D341Med (cell line): ENCODE measurements around the gene SORCS2.

Source experiments
- DNase-seq: peaks from one replicate; pipeline ENCODE4 v3.0.0; 2012; ENCODE audit warnings: low spot score

The SORCS2 gene

DNA sequence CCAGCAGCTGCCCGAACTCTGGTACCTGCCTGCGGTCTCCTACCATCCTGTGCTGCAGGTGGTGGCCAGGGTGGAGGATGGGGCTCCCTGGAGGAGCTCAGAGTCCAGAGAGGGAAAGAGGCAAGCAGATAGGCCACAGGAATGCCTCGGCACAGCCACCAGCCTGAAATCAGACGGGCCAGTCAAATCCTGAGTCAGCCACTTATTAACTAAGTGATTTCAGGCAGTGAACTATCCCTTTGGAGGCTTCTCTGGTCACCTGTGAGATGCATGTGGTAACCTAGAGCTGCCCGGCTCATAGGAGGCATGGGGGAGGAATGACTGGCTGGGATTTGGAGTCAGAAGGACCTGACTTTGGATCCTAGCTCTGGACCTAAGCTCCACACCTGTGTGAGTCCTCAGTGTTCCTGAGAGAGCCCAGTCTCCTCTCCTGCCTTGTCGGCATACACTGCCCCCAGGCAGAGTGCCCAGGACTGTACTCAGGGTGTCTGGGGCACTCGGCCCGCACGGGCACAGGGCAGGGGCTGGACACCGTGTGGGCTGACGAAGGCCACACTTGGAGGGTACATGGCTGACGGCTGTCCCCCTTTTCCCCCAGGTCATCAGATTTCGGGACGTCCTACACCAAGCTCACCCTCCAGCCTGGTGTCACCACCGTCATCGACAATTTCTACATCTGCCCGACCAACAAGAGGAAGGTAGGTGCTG, 338.7 kb downstream of the SORCS2 start:
- DNase-seq: no peak

DNA sequence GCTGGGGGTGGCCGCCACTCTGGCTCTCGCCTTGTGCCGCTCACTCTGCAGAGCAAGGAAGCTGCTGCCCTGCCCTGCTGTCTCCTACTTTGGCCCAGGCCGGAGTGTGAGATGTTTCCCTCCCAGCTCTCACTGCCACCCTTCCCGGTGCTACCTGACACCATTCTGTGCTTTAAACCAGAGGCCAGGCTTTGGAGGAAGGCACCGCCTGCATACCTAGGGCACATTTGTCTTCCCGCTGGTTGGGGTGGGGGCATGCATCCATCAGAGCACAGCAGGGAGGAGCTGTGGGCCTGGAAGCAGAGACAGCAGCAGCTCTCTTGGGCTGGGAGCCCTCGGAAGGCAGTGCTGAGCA, 339.3 kb downstream of the SORCS2 start:
- no peak for DNase-seq

DNA sequence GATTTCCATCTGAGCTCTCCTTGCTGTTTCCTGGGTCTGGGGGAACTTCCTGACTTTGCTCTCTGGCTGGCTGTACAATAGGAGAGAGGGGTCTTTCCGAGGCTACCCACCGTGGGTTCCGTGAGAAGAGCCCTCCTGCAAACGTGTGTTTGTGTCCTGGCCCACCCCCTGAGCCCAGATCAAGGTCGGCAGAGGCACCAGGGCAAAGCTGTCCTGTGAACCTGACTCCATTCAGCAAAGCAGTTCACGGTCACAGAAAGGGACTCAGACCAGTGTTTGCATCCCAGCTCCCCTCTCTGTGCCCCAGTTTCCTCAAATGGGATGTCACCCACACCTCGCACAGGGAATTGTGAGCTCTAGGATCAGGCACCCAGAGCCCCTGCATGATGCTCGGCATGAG, 339.7 kb downstream of the SORCS2 start:
- DNase-seq: no peak

DNA sequence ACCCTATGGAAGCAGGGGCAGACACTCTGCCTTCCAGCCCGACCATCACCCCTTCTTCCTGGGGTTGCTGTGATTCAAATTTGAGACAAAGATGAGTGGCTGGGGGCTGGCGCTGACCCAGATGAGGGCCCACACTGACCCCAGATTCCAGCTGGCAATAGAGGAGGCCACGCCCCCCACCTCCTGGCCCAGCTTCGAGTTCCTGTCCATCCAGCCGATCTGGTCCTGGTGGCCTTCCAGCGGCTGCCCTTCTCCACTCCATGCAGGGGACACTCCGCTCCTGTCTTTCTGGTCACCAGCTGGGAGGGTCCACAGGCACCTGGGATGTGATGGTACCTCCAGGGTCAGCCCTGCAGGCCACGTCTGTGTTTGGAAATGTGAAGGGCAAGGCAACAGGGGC, 340.9 kb downstream of the SORCS2 start:
- no peak for DNase-seq

DNA sequence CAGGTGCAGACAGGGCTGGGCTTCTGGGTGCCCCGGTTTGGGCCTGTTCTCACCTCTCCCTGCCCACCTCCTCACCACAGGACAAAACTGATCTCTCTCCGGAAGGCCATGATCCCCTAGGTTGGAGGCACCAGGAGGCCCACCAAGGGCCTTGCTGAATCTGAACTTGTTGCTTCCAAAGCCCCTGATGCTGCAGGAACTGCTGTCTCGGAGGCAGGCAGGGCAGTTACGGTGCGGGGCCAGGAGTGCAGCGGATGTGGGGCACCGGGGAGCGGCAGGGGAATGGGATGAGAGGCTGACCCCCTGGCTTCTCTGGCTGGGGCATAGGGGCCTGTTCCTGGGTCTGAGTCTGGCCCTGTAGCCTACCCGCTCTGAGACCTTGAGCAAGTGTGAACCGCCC, 342.8 kb downstream of the SORCS2 start:
- DNase-seq: no peak

DNA sequence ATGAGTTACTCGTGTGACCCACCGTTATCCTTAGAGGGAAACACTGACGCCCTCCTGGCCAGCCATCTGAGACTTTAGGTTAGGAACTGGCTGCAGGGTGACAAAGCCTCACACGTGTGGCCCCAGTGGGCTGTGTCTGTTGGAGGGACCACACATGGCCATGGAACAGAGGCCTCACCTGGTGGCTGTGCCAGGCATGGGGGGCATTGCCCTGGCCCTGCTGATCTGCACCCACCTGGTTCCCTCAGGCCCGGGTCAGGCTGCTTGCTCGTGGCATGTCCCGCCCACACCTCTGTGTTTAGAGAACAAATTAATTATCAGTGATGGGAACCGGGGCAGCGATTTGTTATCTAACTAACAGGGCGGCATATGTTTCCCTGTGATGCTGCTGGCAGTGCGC, 343.3 kb downstream of the SORCS2 start:
- DNase-seq: no peak

DNA sequence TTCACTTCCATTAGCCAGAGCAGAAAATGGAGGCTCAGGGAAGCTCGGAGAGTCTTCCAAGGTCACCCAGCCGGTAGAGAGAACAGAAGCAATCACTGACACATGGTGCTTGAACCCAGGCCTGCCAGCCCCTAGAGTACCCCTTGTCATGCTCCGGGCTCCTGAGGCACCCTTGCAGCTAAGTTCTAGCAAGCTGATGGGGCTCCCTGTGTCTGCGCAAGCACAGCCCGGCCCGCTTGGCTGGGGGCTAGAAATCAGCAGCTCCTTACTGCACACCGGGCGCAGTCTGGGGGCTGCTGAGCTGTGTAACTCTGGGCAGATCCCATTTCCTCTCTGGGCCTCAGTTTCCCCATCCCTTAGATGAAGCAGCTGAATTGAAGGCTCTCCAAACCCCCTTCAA, 344.5 kb downstream of the SORCS2 start:
- DNase-seq: no peak

DNA sequence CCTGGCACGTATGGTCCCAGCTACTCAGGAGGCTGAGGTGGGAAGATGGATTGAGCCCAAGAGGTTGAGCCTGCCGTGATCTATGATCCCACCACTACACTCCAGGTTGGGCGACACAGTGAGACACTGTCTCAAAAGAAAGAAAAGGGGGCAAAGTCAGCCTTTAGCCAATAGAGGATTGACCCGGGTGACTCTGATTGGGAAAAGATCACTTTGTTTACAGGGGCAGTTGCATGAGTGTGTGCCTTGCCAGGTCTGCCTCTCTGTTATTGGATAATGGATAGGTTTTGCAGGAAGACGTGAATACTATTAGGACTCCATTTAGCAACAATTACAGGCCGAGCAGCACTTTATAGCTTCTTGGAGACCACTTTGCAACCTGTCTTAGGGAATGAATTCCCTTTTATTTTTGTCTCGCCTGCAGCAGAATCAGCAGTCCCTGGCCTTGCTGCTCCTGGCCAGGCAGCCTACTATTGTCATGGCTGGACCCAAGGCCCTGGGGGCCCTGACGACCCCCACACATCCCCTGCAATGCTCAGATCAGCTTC, 345.6 kb downstream of the SORCS2 start:
- DNase-seq: no peak

DNA sequence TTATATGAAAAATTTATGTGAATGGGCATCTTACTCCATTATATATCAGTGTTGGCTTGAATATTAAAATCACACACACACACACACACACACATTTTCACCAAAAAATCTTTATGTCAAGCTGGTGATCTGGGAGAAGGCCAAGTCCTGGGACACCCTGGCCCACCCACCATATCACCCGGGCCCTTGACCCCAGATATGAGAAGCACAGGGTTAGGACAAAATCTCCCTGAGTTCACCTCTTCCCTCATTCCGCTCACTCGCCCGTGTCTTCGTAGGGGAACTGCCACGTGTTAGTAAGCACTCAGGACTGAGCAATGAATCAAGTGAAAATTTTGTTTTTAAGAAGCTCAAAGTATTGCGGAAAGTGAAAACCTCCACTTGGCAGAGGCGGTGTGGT, 346.2 kb downstream of the SORCS2 start:
- DNase-seq: no peak

DNA sequence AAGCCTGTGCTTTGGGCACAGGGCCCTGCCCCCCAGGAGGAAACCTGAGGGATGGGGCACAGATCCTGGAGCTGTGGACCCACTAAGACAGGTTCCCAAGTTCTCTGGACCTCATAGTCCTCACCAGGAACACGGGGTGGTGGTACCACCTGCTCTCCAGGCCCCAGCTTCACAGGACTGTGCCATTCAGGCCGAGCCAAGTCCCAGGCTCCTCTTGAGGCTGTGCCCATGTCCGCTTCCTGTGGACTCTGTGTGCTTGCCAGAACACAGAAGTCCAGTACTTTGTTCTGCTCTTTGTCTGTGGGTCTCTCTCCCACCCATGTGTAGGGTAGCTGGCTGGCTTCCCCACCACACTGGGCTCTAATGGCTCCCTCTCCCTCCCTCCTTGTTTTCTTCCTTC, 346.8 kb downstream of the SORCS2 start:
- DNase-seq: no peak

DNA sequence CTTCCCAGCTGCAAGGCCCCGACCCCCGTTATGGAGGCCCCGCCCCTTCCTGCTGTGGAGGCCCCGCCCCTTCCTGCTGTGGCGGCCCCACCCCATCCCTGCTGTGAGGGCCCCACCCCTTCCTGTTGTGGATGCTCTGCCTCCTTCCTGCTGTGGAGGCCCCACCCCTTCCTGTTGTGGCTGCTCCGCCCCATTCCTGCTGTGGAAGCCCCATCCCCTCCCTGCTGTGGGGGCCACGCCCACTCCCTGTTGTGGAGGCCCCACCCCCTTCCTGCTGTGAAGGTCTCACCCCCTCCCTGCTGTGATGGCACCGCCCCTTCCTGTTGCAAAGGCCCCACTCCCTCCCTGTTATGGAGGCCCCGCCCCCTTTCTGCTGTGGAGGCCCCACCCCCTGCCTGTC, 347.3 kb downstream of the SORCS2 start:
- DNase-seq: peak; percentile 71

DNA sequence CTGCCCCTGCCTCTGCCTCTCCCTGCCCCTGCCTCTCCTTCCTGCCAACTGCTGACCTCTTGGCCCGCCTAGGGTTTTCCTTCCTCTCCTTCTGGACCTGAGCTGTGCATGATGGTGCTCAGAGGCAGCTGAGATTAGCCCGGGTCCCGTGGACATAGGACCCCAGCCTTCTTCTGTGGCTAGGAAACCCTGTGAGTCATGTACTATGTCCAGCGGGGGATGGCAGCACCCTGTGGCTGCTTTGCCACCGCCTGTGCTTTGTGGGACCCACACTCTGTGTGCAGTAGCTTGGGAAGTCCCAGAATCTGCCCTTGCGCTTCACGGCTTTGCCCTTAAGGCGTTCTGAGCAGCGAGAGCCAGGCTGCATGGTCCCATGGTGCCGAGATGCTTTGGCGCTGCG, 347.9 kb downstream of the SORCS2 start:
- no peak for DNase-seq

DNA sequence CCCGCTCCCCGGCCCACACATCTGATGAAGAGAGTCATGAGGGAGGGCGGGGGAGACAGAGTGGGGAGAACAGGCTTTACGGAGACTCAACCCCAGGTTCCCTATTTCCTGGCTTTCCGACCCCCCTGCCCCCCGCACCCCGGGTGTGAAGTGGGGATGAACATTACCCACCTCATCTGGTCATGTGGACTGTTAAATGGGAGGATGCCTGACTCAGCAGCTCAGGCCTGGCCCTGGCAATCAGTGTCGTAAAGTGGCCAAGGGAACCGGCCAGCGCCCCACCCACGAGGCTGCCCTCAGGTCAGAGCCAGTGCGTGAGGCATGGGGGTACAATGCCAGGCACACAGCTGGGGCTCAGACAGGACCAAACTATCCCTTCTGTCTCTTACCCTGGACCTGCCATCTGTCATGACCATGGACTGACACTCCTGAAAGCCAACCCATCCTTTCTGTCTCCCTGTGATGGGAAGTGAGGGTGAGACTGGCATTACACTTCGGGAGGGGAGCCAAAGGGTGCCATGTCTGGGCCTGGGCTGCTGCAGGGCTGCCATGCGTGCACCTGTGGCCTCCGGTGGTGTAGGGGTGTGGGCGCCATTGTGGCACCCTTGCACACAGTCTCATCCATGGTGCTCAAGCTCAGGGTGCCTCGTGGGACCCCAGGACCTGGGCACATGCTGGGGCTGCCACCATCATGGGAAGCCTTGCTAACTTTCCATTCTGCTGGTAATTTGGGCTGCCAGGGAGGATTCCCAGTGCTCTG, 348.5 kb downstream of the SORCS2 start:
- DNase-seq: no peak

DNA sequence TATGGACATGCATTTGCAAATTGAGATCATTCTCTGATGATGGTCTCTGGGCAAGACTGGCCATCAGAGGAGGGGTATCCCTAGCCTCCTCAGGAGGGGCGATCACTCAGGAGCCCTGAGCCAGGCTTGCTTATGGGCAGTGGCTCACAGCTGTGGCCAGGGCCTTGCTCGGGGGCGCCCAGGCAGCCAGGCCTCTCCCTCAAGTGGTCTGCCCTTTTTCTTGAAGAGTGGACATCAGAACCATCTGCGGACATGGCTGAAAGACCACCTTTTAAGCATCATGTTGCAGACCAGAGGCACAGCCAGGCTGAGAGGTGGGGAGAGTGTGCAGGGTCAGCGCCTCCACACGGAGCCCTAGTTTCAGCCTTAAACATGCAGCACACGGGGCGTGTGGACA, 349.1 kb downstream of the SORCS2 start:
- DNase-seq: no peak

DNA sequence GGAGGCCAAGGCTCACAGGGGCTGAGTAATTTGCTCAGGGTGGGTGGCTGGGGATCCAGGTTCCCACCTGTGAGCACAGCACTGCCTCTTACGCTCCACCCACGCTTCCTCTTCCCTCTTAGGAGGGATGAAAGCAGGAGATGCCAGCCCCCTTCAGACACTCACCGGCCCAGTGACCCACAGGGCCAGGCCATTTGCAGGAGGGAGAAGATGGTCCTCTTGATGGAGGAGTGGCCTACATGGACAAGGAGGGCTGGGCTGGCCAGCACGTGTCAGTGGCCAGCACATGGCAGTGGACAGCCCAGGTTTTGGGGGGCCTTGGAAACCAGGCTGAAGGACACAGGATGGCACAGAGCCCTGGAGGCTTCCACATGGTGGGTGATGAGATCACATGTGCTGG, 350.4 kb downstream of the SORCS2 start:
- DNase-seq: no peak

DNA sequence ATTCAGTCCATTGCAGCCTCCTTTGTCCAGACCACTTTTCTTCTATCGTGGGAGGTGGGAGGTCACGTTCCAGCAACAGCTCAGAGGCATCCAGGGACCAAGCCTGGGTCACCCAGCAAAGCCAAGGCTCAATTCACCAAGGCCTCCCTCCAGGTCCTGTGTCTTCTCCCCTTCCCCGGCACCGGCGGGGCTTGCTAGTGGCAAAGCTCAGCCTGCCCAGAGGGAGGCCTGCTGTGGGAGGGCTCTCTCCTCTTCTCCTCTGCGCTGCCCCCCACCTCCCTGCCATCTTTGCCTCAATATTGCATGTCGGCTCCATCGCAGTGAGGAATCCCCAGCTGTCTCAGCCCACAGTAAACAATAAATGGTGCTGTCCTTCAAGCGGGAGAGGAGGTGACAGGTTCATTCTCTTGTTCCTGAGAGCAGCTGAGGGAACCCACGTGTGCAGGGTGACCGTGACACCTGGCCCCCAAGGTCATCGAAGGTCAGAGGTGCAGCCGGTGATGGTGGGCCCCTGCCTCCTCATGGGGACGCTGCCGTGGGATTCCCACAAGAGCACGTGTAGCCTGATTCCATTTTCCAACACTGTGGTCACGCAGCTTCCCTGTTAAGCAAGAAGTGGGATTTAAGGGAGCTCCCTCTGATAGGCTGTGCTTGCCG, 353.9 kb downstream of the SORCS2 start:
- DNase-seq: no peak

DNA sequence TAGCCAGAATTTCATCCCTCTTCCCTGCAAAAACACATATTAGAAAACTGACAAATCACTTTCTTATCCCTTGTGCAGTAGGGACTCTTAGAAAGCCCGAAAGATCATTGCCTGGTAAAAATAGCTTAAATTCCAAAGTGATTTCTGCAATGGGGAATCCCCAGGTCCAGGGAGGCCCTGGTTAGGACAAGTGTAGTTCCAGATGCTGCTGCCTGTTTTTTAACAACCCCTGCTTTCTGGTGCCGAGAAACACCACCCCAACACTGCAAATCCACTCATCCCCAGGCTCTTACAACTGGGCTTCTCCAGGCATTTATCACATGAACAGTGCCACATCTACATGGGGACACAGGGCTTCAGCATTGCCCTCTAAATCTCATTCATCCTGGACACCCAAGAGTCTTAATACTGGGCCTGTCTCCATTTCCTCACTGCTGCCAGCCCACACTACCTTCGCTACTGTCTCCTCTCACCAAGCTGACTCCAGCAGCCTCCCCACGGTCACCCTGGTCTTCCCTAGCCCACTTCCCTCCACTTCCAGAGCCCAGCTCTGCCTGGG, 354.6 kb downstream of the SORCS2 start:
- no peak for DNase-seq

DNA sequence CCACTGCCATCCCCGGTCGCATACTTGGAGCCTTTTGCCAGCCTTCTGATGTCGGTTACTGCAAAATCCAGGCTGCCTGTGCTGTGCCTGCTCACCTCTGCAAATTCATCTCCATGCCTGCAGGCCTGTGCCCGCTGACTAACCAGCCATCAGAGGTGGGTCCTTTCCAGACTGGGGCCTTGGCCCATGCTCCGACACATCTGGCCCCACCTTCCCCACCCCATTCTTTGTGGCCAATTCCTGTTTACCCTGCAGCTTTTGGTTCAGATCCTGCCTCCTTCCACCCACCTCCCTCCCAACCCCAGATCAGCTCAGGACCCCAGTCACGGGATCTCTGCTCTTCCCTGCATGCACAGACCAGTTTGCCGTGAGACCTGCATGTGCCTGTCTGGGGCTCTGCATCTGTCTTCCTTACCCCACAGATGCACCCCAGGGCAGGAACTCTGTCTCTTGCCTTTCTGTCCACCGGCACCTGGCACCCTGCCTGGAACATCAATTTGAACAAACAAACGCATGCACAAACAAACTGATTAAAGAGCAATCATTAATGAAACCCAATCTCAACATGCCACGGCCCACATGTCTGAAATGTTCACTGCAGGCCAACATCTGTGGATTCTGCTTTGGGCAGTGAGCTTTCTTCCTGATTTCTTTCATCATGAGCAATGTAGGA, 355.2 kb downstream of the SORCS2 start:
- DNase-seq: no peak

DNA sequence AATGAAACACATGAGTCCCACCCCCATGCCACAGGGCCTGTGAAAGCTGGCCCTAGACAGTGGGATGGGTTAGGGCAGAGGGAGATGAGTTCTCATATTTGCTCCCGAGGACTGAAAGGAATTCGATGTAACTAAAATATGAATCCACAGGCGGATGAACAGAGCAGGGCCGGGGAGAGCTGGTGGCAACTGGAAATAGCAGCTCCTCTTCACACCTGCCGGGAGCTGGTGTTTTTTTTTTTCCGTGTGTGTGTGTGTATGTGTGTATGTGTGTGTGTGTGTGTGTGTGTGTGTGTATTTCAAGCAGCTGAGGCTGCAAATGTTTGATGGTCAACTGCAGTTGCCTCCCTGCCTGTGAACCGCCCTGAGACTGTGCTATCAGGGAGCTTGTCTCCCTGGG, 357.5 kb downstream of the SORCS2 start:
- DNase-seq: no peak

DNA sequence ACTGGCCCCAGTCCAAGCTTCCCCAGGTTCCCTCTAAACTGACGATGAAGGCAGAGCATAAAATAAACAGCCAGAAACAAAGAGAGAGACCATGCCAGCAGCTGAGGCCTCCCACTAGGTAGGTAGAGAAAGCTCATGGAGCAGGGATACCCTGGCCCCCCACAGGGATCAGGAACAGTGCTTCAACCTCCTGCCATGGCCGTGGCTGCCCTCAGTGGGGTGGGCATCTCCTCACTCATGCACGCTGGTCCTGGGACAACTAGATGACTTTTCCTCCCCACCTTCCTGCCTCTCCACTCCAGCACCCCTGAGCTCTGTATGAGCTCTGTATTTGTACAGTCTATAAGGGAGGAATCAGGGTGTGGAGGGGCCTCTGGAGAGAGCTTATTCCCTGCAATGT, 360.1 kb downstream of the SORCS2 start:
- DNase-seq: no peak

DNA sequence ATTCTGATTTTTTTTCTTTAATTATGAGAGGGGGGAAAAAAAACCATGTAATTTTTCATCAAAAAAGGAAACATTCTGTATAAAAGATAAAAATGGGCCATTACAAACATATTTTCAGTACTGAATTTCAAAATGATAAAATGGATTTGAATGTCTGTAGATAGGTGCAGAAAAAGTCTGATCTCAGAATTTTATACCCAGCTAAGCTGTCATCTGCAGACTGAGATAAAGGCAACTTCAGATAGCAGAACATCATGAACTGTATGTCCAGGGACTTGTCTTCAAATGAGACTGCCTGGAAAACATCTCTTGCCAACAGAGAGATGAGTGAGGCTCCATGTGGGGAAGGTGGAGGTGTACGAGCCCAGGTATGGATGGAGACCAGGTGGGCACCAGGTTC, 360.9 kb downstream of the SORCS2 start:
- DNase-seq: no peak

DNA sequence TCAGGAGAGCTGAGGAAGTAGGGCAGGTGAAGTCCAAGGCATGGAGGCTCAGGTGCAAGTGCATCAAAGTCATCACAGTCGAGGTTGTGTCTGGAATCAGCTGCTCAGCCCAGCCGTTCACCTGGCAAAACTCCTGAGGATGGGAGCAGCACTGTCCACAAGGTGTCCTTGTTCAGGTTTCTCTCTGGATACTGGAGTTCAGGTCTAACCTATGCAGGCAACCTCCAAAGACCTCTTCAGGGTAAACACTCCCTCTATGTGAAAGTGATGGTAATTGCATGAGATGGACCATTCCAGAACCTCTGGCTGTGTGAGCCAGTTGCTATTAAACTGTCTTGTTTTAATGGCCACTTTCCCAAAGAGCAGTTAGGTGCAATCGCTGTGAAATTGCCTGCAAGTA, 362.6 kb downstream of the SORCS2 start:
- no peak for DNase-seq
